GM06990 (cell line): Measurements from ENCODE around the gene DDX17.

ENCODE experiments used
- DNase-seq: peaks from one replicate; pipeline ENCODE4 v3.0.0-alpha.2; 2011; ENCODE audit not compliant: insufficient read length; ENCODE audit errors: extremely low read depth
- H3K27me3 ChIP-seq: replicated peaks from 2 replicates; pipeline ENCODE4 v1.6.0; 2011; ENCODE audit warnings: low read length; ENCODE audit not compliant: control insufficient read depth, insufficient read depth
- H3K36me3 ChIP-seq: 2 replicates; pipeline ENCODE4 v1.5.1; 2011; ENCODE audit warnings: low read length; ENCODE audit not compliant: control insufficient read depth, insufficient read depth
- H3K4me3 ChIP-seq: replicated peaks from 2 replicates; pipeline ENCODE4 v1.5.1; 2011; ENCODE audit warnings: low read depth, mild to moderate bottlenecking, control low read depth, low read length
- TF ChIP-seq, protein P1 (sequence below): IDR thresholded peaks from 2 replicates; pipeline ENCODE4 v1.5.1; 2011; ENCODE audit warnings: low read length, control low read depth, mild to moderate bottlenecking, inconsistent platforms; ENCODE audit not compliant: insufficient read depth, poor library complexity, severe bottlenecking

The DDX17 gene

DNA sequence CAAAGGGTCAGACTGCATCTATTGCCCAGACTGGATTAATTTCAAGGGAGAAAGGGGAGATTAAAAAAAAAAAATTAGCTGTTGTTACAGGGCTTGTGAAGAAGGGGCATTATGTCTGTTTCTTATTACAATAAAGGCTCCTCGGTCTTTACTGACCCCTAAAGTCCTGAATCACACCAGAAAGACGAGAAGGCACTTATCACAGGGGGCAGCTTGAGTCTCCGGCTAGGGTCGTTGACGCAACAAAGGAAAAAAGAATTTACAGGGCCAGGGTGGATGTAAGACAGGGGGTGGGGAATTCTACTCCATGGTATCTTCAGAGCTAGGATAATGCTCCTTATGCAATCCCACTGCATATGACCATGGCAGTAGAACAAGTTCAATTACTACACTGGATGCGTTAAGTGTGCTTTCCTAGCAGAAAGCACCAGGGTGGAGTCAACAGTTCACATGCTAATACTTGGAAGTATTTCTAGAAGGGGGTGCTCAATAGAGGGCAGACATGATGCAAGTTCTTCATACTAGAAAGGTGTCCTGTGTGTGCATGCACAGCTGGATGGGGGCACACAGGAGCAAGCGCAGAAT lies 16.5 kb downstream of the DDX17 start:
- H3K4me3 ChIP-seq, result no peak overlapping the region
- TF ChIP-seq, protein P1, sequence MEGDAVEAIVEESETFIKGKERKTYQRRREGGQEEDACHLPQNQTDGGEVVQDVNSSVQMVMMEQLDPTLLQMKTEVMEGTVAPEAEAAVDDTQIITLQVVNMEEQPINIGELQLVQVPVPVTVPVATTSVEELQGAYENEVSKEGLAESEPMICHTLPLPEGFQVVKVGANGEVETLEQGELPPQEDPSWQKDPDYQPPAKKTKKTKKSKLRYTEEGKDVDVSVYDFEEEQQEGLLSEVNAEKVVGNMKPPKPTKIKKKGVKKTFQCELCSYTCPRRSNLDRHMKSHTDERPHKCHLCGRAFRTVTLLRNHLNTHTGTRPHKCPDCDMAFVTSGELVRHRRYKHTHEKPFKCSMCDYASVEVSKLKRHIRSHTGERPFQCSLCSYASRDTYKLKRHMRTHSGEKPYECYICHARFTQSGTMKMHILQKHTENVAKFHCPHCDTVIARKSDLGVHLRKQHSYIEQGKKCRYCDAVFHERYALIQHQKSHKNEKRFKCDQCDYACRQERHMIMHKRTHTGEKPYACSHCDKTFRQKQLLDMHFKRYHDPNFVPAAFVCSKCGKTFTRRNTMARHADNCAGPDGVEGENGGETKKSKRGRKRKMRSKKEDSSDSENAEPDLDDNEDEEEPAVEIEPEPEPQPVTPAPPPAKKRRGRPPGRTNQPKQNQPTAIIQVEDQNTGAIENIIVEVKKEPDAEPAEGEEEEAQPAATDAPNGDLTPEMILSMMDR, result no peak
- H3K27me3 ChIP-seq, result no peaks in the 10 kb centered on the region
- peaks cover 43% of the 10 kb centered on the region for H3K36me3 ChIP-seq
- no peak for DNase-seq

DNA sequence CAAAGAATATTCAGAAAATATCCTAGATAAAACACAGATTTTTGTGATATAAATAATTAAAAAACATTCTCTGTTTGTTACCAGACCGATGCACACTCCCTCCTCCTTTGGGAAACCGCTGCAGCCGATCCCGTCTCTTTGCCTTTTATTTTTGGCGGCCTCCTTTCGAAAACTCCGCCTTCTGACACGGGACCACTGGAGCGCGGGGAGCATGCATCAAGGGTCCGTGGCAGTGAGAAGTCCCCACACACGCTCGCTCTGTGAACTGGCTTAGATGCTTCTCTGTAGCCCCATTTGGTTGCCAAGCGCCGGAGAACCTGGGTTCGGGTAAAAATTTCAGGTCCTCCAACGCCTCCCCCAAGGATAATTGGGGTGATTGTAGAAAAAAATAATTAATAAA lies 17.0 kb downstream of the DDX17 start:
- H3K4me3 ChIP-seq, result no peak overlapping the region
- no peak for DNase-seq
- peaks cover 40% of the 10 kb centered on the region for H3K36me3 ChIP-seq
- no peaks in the 10 kb centered on the region for H3K27me3 ChIP-seq
- TF ChIP-seq, protein P1, result no peak

DNA sequence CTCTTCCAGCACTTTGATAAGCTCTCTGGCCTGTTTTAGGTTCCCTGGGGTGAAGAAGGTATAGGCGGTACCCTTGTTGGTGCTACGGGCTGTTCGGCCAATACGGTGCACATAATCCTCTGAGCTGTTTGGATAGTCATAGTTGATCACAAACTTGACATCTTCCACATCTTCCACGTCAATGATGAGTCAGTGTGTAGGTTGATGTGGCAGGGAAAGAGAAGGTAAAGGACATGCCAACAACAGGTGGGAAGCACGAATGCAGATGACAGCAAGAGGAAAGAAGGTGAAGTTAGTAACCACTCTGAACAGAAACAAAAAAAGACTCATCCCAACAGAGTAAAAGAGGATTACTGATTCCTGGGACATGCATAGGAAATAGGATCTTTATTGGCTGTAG lies 18.2 kb downstream of the DDX17 start:
- no peak overlapping the region for H3K4me3 ChIP-seq
- peaks cover 39% of the 10 kb centered on the region for H3K36me3 ChIP-seq
- DNase-seq, result no peak
- TF ChIP-seq, protein P1, result no peak
- no peaks in the 10 kb centered on the region for H3K27me3 ChIP-seq

DNA sequence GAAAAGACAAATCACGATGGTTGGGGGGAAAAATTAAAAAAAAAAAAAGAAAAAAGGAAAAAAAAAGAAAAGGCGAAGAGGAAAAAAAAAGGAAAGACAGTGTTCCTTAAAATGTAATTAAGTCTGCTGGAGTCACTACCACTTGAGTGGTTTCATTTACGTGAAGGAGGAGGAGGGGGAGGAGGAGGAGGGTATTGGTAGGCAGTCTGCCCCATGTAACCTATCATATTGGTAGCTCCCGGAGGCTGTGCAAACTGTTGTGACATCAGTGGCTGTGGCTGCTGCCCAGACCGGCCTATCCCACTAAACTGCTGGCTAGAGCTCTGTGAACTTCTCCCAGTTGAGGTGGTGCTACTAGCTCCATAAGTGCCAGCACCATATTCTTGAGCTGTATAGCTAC lies 20.3 kb downstream of the DDX17 start:
- H3K27me3 ChIP-seq, result no peaks in the 10 kb centered on the region
- TF ChIP-seq, protein P1, result no peak
- peaks cover 41% of the 10 kb centered on the region for H3K36me3 ChIP-seq
- no peak overlapping the region for H3K4me3 ChIP-seq
- no peak for DNase-seq

DNA sequence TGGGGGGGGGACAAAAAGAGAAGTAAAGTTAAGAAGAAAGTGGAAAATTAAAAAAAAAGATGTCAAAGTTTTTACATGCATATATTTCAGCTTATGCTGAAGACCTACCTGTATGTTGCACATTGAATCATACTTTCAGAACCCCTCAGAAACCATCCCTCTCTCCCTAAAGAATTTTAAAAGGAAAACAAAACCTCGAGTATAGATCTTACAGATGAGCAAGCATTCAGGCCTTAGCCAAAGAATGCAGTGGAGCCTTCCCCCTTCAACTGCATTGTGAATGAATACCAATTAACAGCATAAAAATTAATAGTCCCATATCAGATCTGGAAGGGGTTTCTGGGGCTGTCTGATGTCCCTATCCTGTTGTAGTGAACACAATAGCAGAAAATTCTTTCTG lies 21.9 kb downstream of the DDX17 start:
- Histone ChIP-seq H3K36me3 (peaks cover 33% of the 10 kb centered on the region), H3K4me3 (no peak overlapping the region), H3K27me3 (no peaks in the 10 kb centered on the region)
- DNase-seq, result no peak
- TF ChIP-seq, protein P1, result no peak
